HG03139 (cell line): ENCODE measurements around the gene LOC128125822.
"Not testable (repeated sequence)": the region's sequence is repeated elsewhere in the genome, so short reads cannot be mapped to it uniquely, and the experiment has no call there.

Experiments used
- ATAC-seq: cut with Tn5 transposase; IDR thresholded peaks from one replicate; pipeline ENCODE4 v1.9.1; 2021; ENCODE audit not compliant: unreplicated experiment

LOC128125822 gene

DNA sequence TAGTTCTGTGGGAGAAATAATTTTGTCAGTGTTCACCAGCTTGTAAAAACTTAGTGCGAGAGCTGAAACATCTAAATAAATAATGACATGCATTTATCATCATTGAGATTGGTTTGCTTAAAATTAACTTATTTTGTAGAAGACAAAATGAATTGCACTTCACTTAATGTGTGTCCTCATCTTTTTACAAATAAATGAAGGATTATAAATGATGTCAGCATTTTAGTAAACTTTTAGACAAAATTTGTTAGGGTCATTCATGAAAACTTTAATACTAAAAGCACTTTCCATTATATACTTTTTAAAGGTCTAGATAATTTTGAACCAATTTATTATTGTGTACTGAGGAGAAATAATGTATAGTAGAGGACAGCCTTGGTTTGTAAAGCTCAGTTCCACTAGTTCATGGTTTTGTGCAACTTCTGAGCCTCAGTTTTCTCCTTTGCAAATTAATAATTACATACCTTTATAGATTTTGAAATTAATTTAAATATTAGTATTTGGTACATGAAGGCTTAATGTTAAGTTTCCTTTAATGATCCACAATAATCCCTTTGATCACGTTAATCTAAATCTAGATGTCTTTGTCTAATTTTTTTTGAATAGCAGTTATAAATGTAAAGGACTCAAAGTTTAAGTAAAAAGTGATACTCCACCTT lies 9.2 kb downstream of the LOC128125822 start:
- no peak for ATAC-seq

DNA sequence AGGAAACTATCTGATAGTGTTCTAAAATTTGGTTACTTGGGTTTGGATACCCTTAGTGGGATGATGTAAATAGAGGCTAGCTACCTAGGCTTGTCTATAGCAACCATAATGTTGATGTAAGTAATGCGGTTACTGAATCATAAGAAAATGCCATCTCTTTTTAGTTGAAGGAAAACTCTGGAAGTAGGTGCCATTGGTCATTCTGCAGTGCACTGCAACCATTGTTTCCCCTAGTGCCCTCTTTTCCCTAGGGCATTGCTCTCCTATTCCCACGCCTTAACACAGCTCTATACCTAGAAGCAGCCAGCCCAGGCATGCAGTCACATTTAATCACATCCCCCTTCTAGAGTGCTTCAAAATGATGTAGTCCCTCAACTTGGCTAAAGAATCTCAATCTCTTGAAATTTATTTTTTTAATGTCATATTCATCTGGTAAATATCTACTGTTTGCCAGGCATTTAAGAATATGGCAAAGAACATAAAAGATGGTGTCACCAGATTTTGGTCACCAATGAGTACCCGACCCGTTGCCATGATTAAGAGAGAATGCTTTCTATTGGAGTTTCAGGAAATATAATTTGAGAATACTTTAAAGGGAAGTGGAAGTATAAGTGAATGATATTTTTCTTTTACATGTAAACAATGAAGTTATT lies 10.4 kb downstream of the LOC128125822 start:
- no peak for ATAC-seq

DNA sequence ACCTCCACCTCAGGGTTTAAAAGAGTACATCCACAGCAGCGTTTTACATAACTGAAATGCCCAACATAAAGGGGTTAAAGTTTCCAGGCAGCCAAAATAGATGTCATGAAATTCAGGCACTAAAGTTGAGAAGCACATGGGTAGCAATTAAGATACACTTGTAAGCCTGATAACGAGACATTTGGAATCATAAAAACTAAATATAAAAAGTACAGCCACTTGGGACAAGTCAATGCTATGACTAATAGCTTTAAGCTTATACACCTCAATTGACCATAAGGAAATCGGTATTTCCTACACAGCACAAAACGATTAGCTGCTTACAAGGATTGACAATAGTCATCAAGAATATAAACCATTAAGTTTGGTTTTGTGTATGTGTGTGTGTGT lies 11.8 kb downstream of the LOC128125822 start:
- no peak for ATAC-seq

DNA sequence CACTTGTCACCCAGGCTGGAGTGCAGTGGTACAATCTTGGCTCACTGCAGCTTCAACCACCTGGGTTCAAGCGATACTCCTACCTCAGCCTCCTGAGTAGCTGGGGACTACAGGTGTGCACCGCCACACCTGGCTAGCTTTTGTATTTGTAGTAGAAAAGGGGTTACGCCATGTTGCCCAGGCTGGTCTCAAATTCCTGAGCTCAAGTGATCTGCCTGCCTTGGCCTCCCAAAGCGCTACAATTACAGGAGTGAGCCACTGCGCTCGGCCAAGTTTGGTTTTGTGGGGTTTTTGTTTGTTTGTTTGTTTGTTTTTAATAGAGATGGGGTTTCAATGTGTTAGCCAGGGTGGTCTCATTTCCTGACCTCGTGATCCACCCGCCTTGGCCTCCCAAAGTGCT lies 12.3 kb downstream of the LOC128125822 start:
- ATAC-seq = no peak

DNA sequence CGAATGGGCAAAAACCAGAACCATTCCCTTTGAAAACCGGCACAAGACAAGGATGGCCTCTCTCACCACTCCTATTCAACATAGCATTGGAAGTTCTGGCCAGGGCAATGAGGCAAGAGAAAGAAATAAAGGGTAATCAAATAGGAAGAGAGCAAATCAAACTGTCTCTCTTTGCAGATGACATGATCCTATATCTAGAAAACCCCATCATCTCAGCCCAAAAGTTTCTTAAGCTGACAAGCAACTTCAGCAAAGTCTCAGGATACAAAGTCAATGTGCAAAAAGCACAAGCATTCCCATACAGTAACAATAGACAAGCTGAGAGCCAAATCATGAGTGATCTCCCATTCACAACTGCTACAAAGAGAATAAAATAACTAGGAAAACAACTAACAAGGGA lies 13.4 kb downstream of the LOC128125822 start:
- not testable (repeated sequence) for ATAC-seq

DNA sequence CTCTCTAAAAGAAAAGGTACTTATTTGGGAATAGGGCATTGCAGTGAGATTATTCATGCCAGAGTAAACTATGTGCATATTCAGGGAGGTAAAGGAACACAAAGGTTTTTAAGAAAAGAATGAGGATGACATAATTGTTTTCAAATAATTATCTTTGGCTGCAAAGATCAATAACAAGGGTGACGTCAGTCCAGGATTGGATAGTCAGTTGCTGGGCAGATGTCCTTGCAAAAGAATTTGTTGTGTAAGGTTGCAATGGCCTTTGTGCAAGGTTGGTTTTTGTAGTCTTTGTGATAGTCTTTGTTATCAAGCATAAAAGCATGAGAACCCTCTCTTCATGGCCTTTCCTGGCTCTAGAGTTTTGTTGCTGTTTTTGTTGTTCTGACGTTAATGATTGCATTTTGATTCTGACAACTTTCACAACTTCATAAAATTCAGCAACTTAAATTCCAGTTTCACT lies 17.7 kb downstream of the LOC128125822 start:
- no peak for ATAC-seq

DNA sequence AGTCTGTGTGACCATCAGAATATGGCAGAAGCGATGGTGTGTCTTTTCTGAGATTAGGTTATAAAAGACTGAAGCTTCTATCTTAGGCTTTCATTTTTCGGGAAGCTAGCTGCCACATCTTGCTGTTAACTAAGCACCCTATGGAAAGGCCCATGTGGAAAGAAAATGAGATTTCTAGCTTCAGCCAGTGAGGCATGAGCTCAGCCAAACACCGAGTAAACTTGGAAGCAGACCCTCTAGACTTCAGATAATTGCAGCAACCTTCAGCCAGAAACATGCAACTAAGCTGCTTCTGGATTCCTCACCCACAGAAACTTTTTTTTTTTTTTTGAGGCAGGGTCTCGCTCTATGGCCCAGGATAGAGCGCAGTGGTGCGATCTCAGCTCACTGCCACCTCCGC lies 20.6 kb downstream of the LOC128125822 start:
- ATAC-seq = no peak

DNA sequence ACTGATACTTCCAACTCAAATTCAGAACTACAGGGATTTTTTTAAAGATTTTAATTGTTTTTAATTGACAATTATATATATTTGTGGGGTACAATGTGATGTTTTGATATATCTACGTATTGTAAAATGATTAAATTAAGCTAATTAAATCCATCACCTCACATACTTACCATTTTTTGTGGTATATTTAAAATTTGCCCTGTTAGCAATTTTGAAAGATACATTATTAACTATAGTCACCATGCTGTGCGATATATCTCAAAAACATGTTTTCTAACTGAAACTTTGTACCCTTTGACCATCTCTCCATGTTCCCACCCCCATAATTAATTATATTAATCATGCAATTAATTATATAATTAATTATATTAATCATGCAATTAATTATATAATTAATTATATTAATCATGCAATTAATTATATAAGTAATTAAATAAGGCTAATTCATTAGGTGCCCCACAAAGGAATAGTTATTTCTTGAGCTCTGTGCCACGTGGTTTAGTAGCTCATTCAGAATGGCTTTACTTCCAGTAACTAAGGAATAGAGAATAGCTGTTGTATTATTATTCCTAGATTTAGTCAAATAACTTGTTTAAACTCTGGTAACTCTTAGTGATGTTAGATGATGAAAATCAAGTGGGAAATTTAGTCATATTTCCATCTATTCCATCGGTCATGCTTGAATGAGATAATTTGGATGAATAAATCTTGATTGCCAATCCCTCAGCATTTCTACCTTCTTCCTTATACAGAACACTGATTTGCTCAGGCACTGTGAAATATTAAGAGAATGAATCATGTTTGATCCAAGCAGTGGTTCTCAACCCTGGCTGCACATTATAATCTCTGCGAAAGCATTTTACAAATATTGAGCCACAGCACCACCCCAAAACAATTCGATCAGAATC lies 25.1 kb downstream of the LOC128125822 start:
- ATAC-seq = no peak

DNA sequence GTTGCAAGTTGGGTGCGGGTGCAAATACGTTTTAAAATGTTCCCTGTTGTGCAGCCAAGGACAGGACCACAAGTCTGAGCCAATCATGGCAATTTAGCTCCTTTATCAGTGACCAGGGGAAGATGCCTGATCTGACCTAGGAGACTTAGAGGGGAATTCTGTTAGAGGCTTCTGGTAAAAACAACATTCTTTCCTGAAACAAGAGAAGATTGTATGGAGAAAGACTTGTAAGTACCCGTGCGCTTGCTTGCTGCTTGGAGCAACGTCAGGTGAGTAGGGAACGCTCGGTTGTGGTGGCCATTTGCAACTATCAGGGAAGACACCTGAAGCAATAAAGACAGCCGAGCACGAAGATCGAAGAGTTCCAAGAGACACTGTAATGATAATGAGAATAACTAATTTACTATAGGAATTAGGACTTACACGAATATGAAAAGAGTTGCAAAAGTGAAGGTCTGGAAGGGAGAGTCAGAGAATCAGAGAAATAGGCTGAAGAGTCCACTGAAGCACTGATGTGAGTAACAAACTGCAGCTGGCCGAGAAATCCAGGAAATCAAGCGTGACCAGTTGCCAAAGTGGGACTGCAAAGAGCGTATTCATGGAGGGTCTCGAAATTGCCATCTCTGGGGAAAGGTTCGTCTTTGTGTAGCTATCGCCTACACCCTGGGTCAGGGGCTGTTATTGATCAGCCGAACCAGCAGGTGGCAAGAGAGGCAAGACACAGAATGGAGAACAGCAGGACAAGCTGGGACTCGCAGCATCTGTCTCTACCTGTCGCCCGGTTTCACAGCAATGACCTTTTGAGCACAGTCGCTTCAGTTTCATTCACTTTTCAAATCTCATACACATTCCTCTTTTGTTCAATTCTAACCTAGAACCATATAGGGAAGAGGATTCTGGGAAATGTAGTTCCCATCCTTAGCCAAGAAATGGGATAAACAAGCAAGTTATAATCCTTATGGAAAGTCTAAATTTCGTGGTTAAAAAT lies 26.1 kb downstream of the LOC128125822 start:
- peak; percentile 100 for ATAC-seq

DNA sequence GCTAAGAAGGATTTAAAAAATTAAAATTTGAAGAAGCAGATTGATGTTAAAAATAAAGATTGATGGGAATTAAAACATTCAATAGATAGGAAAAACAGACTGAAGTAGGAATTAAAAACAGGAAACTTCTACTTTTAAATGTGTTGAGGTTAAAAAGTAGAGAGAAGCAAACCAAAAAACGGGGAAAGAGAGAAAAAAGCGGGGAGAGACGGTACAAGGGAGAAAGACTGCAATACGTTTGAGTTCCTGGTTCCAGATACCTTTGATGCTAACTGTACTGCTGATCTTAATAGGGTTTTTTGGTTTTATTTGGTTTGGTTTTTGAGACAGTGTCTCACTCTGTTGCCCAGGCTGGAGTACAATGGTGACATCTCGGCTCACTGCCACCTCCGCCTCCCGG lies 27.0 kb downstream of the LOC128125822 start:
- no peak for ATAC-seq

DNA sequence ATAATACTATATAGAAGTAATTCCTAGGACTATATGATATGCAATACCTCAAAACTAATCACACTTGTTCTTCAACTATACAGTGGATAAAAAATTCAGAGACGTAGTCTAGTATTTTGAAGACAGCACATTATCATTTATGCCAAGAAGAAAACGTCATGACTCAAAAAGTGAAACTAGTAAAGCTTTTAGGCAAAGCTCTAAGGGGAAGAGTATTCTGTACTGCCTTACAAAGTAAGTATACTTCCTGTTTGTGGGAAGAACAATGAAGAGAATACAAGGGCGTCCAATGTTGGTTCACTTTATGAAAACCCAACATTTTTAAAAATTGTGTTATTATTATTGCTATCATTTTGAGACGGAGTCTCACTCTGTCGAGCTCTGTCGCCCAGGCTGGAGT lies 27.9 kb downstream of the LOC128125822 start:
- no peak for ATAC-seq

DNA sequence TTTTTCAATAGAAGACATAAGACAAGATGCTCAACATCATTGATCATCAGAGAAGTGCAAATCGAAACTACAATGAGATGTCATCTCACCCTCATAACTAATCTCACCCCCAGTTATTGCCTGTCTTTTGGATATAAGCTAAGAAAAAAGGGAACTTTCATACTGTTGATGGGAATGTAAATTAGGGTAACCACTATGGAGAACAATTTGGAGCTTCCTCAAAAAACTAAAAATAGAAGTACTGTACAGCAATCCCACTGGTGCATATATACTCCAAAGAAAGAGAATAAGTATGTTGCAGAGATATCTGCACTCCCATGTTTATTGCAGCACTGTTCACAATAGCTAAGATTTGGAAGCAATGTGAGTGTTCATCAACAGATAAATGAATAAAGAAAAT lies 37.0 kb downstream of the LOC128125822 start:
- ATAC-seq = no peak

DNA sequence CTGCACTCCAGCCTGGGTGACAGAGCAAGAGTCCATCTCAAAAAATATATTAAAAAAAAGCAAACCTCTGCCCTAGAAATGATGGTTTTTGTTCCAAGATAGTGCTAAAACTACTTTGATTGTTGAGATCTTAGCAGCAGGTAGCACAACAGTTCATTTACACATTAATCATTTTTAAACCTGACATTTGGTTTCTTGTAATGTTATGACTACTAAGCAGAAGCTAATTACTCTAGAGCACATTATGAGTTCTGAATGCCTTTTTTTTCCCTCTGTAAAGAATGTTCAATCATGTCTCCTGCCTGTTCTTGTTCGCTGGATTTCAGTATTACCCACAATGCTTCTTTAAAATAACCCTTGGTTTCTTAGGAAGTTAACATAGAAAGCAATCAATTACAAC lies 38.7 kb downstream of the LOC128125822 start:
- no peak for ATAC-seq

DNA sequence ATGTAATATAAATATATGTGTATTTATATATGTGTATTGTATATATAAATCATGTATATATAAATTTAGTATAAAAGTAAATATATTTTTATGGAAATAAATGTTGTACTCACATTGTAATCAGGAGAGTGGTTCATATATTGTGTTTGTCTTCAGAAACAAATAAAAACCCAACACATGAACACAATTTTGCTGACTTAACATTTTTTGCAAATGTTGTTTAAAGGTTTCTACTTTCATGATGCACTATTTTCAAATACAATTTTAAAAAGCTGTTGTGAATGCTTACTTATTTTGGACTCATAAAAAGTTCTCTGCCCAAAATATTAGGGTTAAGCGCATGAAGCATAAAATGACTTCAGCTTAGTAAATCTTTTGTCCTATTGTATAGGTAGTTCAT lies 39.3 kb downstream of the LOC128125822 start:
- ATAC-seq = no peak

DNA sequence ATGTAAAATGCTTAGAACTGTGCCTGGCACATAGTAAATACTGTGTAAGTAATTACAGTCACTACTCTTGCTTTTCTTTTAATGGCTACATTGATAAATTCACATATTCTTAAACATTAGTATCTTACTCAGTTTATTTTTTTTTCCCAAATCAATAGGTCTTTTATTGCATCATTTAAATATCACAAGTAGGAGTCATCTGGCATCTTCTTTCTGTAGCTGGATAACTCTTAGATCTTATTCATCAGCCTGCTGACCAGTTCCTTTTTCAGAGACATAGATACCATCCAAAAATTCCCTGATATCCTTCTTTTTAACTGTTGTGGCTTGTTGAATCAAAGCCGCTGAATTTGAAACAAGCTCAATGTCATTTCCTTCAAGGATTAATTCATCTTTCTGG lies 43.3 kb downstream of the LOC128125822 start:
- ATAC-seq = no peak
